ENCODE results near the gene RHOD. TPM values are rescaled to one million over a fixed set of nuclear protein-coding genes. Genes with fewer than 3 reads are reported as not detected.

RHOD gene
- total RNA-seq, 6 donors from 2014 or later = 14.5 to 37.7 (median 18.1) TPM

GRCh38 chr11:67085617-67086016 lies 29.0 kb downstream of the RHOD start:
- DNase-seq = no peak
- H3K9me3 ChIP-seq = no peaks in the 10 kb centered on the region
- no peak overlapping the region for H3K27ac ChIP-seq
- H3K27me3 ChIP-seq = no peaks in the 10 kb centered on the region
- no peak overlapping the region for H3K4me3 ChIP-seq
- ATAC-seq (ENCODE audit: low FRiP score in 2 of 2) = no peak
- TF ChIP-seq POLR2A (IDR thresholded peaks at IDR 0.05) = no peak
- TF ChIP-seq POLR2AphosphoS5 (IDR thresholded peaks at IDR 0.05) = no peak
- no peak for TF ChIP-seq EP300 (IDR thresholded peaks at IDR 0.05)
- no peak for TF ChIP-seq CTCF (IDR thresholded peaks at IDR 0.05)
- WGBS, 2 donors = 95 to 99% methylated on average over 5 of the region's 5 CpGs
- H3K4me1 ChIP-seq = peaks cover 10 to 12% (median 11%) of the 10 kb centered on the region in 4 donors
- no peaks in the 10 kb centered on the region for H3K36me3 ChIP-seq

- 92 to 95% methylated on average over 8 of the region's 8 CpGs for WGBS, 2 donors
- no peak for DNase-seq
These were observed 34.1 kb downstream of the RHOD start for GRCh38 chr11:67090717-67091116.

DNA sequence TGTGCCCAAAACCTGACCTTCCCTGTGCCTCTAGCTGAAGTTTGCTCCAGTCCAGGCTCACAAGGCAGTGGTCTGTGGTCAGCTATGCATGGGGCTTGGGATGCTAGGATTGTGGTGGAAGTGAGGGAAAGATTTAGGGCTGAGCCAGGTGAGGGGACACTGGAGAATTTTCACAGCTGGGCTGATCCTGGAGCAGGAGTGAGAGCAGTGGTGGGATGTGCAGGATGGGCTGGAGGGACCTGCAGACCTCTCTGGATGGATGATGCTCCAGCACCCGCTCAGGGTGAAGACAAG lies 38.5 kb downstream of the RHOD start:
- ATAC-seq (ENCODE audit: low FRiP score in 2 of 2) = no peak
- H3K36me3 ChIP-seq = no peaks in the 10 kb centered on the region
- peak in 1 of 6 experiments; percentile 4 for TF ChIP-seq CTCF (IDR thresholded peaks at IDR 0.05)
- TF ChIP-seq POLR2AphosphoS5 (IDR thresholded peaks at IDR 0.05) = no peak
- no peak overlapping the region for H3K4me3 ChIP-seq
- H3K9me3 ChIP-seq = no peaks in the 10 kb centered on the region
- no peak overlapping the region for H3K27ac ChIP-seq
- WGBS, 2 donors = 71% methylated on average over 1 of the region's 1 CpG; no CpG with 5 or more reads in 1 of the 2 donors
- H3K4me1 ChIP-seq = no peaks in the 10 kb centered on the region
- DNase-seq = no peak
- H3K27me3 ChIP-seq = no peaks in the 10 kb centered on the region

More at GRCh38 chr11:67090717-67091116, 34.1 kb downstream of the RHOD start:
- no peaks in the 10 kb centered on the region for H3K9me3 ChIP-seq
- H3K4me1 ChIP-seq = no peaks in the 10 kb centered on the region
- no peak for TF ChIP-seq EP300 (IDR thresholded peaks at IDR 0.05)
- no peak for TF ChIP-seq CTCF (IDR thresholded peaks at IDR 0.05)
- no peak for TF ChIP-seq POLR2AphosphoS5 (IDR thresholded peaks at IDR 0.05)
- TF ChIP-seq POLR2A (IDR thresholded peaks at IDR 0.05) = no peak
- no peak overlapping the region for H3K4me3 ChIP-seq
- ATAC-seq (ENCODE audit: low FRiP score in 2 of 2) = no peak
- no peak overlapping the region for H3K27ac ChIP-seq
- no peaks in the 10 kb centered on the region for H3K36me3 ChIP-seq
- H3K27me3 ChIP-seq = no peaks in the 10 kb centered on the region

DNA sequence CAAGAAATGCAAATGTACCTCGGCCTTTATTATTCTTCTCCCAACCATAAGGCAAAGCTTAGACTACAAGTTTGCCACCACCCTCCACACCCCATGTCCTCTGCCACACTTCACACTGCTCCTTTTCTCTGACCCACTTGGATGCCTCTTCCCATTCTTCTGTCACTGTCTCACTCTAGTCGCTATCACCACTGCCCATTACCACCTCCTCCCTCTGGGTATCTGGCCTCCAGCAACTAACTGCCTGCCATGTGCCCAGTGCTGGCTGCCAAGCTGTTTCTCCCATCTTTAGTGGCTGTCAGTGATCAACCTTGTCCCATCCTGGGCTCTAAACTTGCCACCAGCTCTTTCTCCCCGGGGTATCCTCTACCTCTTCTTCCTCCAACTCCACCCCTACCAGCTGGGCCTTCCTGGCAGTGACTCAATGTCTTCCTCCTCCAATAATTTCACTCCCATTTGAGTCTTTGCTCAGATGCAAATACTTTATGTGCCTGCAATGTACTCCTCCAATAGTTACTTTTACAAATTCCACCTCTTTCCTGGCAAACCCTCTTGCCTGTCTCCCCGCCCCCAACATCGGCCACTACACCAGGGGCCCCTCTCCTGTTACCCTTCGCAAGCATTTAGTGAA lies 42.3 kb downstream of the RHOD start:
- ATAC-seq (ENCODE audit: low FRiP score in 2 of 2) = no peak
- H3K4me3 ChIP-seq = no peak overlapping the region
- no peaks in the 10 kb centered on the region for H3K9me3 ChIP-seq
- TF ChIP-seq EP300 (IDR thresholded peaks at IDR 0.05) (no peak), CTCF (IDR thresholded peaks at IDR 0.05) (no peak), POLR2A (IDR thresholded peaks at IDR 0.05) (no peak), POLR2AphosphoS5 (IDR thresholded peaks at IDR 0.05) (no peak)
- no peaks in the 10 kb centered on the region for H3K36me3 ChIP-seq
- H3K4me1 ChIP-seq = no peaks in the 10 kb centered on the region
- 77 to 78% methylated on average over 6 of the region's 6 CpGs for WGBS, 2 donors
- no peak overlapping the region for H3K27ac ChIP-seq
- no peak for DNase-seq
- no peaks in the 10 kb centered on the region for H3K27me3 ChIP-seq

DNA sequence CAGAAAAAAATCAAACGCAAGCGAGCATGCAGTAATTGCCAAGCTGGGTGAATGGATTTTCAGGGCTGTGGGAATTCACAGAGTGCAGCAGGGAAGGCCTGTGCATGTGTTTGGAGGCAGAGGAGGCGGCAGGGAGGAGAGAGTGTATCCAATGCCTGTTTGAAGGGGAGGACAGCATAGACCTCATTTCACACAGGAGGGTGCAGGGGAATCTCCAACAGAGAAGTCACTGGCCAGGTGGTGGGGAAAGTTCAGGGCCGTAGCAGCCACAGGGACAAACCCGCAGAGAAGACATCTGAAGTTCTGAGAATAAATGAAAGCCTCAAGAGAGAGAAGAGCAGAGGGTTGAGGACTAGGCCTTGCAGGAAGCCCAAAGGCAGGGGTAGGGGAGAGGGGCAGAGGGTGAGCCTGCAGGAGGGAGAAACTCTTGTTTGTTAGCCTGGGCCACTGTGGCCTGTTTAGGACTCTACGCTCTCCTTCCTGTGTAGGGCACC lies 43.2 kb downstream of the RHOD start:
- WGBS, 2 donors = 85 to 90% methylated on average over 6 of the region's 6 CpGs
- no peaks in the 10 kb centered on the region for H3K36me3 ChIP-seq

More for the DNA sequence above, 43.2 kb downstream of the RHOD start:
- Histone ChIP-seq H3K27ac (no peak overlapping the region), H3K27me3 (no peaks in the 10 kb centered on the region), H3K4me1 (no peaks in the 10 kb centered on the region), H3K4me3 (no peak overlapping the region), H3K9me3 (no peaks in the 10 kb centered on the region)
- ATAC-seq (ENCODE audit: low FRiP score in 2 of 2) (no peak), DNase-seq (no peak)
- TF ChIP-seq POLR2AphosphoS5 (IDR thresholded peaks at IDR 0.05) (no peak), CTCF (IDR thresholded peaks at IDR 0.05) (no peak), POLR2A (IDR thresholded peaks at IDR 0.05) (no peak), EP300 (IDR thresholded peaks at IDR 0.05) (no peak)
